ENCODE measurements around the gene CDK14. TPM values are rescaled to one million over a fixed set of nuclear protein-coding genes. Genes with fewer than 3 reads are reported as not detected.

The CDK14 gene
- total RNA-seq, 1 donor from 2014 or later, result 52.3 TPM

- no peak for DNase-seq (ENCODE audit: low spot score)
- H3K27ac Mint-ChIP-seq, result no peak overlapping the region
- no peaks in the 10 kb centered on the region for H4K20me1 ChIP-seq (ENCODE audit: low read depth)
- no peak for TF ChIP-seq EZH2phosphoT487 (IDR thresholded peaks at IDR 0.05)
- no peak for TF ChIP-seq EZH2 (IDR thresholded peaks at IDR 0.05)
- TF ChIP-seq CTCF (IDR thresholded peaks at IDR 0.05), result no peak
- peaks cover 10% of the 10 kb centered on the region for H3K4me1 Mint-ChIP-seq
- no peaks in the 10 kb centered on the region for H3F3A ChIP-seq (ENCODE audit: low read depth)
- H3K36me3 ChIP-seq, result no peaks in the 10 kb centered on the region
- no peaks in the 10 kb centered on the region for H3K27me3 Mint-ChIP-seq (ENCODE audit: insufficient read depth, low read depth)
- no peak overlapping the region for H3K4me2 ChIP-seq
- peaks cover 13% of the 10 kb centered on the region for H3K4me1 ChIP-seq
- no peaks in the 10 kb centered on the region for H3K79me2 ChIP-seq (ENCODE audit: low read depth)
- H3K4me3 Mint-ChIP-seq, result no peak overlapping the region
- no peak overlapping the region for H3K27ac ChIP-seq
- no peak overlapping the region for H3K9ac ChIP-seq
- H3K9me3 Mint-ChIP-seq, result peaks cover 23% of the 10 kb centered on the region
- no peak overlapping the region for H3K4me3 ChIP-seq
- no peak overlapping the region for H2AFZ ChIP-seq (replicated peaks)
- no peaks in the 10 kb centered on the region for H3K27me3 ChIP-seq
- no peaks in the 10 kb centered on the region for H3K9me3 ChIP-seq (ENCODE audit: low read depth)
- H3K36me3 Mint-ChIP-seq, result peaks cover 25% of the 10 kb centered on the region
Measured at GRCh38 chr7:90830308-90830707, 234.2 kb downstream of the CDK14 start.

GRCh38 chr7:90832726-90833125 lies 236.6 kb downstream of the CDK14 start:
- H3K4me1 ChIP-seq, result peaks cover 14% of the 10 kb centered on the region
- H4K20me1 ChIP-seq (ENCODE audit: low read depth), result no peaks in the 10 kb centered on the region
- no peaks in the 10 kb centered on the region for H3K9me3 ChIP-seq (ENCODE audit: low read depth)
- DNase-seq (ENCODE audit: low spot score), result no peak
- no peak overlapping the region for H2AFZ ChIP-seq (replicated peaks)
- H3K27ac ChIP-seq, result no peak overlapping the region
- no peak overlapping the region for H3K4me3 ChIP-seq
- no peak overlapping the region for H3K4me3 Mint-ChIP-seq
- H3K4me2 ChIP-seq, result no peak overlapping the region
- H3K27me3 ChIP-seq, result no peaks in the 10 kb centered on the region
- peaks cover 25% of the 10 kb centered on the region for H3K9me3 Mint-ChIP-seq
- H3K79me2 ChIP-seq (ENCODE audit: low read depth), result no peaks in the 10 kb centered on the region
- peaks cover 28% of the 10 kb centered on the region for H3K36me3 Mint-ChIP-seq
- no peak overlapping the region for H3K27ac Mint-ChIP-seq
- H3F3A ChIP-seq (ENCODE audit: low read depth), result no peaks in the 10 kb centered on the region
- peaks cover under 1% of the 10 kb centered on the region for H3K27me3 Mint-ChIP-seq (ENCODE audit: insufficient read depth, low read depth)
- H3K36me3 ChIP-seq, result no peaks in the 10 kb centered on the region
- H3K9ac ChIP-seq, result no peak overlapping the region
- TF ChIP-seq EZH2 (IDR thresholded peaks at IDR 0.05) (no peak), EZH2phosphoT487 (IDR thresholded peaks at IDR 0.05) (no peak), CTCF (IDR thresholded peaks at IDR 0.05) (no peak)
- peaks cover 10% of the 10 kb centered on the region for H3K4me1 Mint-ChIP-seq

GRCh38 chr7:90833443-90833842 lies 237.3 kb downstream of the CDK14 start:
- DNase-seq (ENCODE audit: low spot score), result no peak
- no peak overlapping the region for H3K27ac ChIP-seq
- no peaks in the 10 kb centered on the region for H3K9me3 ChIP-seq (ENCODE audit: low read depth)
- no peak overlapping the region for H2AFZ ChIP-seq (replicated peaks)
- H3K36me3 ChIP-seq, result no peaks in the 10 kb centered on the region
- Mint-ChIP-seq H3K9me3 (peaks cover 28% of the 10 kb centered on the region), H3K27me3 (ENCODE audit: insufficient read depth, low read depth) (peaks cover 3% of the 10 kb centered on the region), H3K4me3 (no peak overlapping the region), H3K27ac (no peak overlapping the region), H3K4me1 (peaks cover 10% of the 10 kb centered on the region), H3K36me3 (peaks cover 28% of the 10 kb centered on the region)
- TF ChIP-seq EZH2 (IDR thresholded peaks at IDR 0.05), result no peak
- no peak for TF ChIP-seq CTCF (IDR thresholded peaks at IDR 0.05)
- no peak for TF ChIP-seq EZH2phosphoT487 (IDR thresholded peaks at IDR 0.05)
- H3K4me3 ChIP-seq, result no peak overlapping the region
- H3K79me2 ChIP-seq (ENCODE audit: low read depth), result no peaks in the 10 kb centered on the region
- peaks cover 14% of the 10 kb centered on the region for H3K4me1 ChIP-seq
- no peak overlapping the region for H3K9ac ChIP-seq
- H3F3A ChIP-seq (ENCODE audit: low read depth), result no peaks in the 10 kb centered on the region
- H4K20me1 ChIP-seq (ENCODE audit: low read depth), result no peaks in the 10 kb centered on the region
- no peak overlapping the region for H3K4me2 ChIP-seq
- no peaks in the 10 kb centered on the region for H3K27me3 ChIP-seq
